GM18498 (cell line): Measurements from ENCODE around the gene CCDC134.

ENCODE experiments used
- ATAC-seq: cut with Tn5 transposase; IDR thresholded peaks from one replicate; pipeline ENCODE4 v1.9.1; 2021; ENCODE audit warnings: mild to moderate bottlenecking, moderate library complexity; ENCODE audit not compliant: unreplicated experiment

The CCDC134 gene

DNA sequence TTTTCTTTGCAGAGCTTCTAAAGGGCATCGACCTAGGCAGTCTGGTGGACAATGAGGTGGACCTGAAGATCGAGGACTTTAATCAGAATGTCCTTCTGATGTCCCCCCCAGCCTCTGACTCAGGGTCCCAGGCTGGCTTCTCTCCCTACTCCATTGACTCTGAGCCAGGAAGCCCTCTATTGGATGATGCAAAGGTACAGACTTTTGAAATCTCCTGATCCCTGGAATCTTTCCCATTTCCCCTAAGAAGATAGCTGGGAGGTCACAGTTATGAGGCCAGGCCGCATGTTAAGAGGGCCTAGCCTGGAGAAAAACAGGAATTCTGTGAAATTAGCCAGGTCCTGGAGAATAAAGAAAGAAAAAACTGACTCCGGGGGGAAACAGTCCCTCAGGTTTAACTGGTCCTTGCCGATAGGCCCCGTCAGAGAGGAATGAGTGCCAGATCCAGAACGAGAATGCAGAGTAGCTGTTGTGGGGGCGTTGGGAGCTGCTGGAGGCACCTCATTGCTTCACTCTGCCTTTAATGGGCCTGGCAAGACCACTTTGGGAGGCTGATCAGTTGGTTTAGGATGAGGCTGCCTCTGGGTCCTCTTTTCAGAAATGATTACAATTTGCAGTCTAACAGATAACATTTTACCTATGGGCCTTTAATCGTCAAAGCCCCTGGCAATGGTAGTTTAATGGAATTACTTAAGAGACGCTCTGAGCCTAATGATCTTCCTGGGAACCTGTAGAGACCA is 75.2 kb downstream of the CCDC134 start:
- ATAC-seq = no peak
